C4-2B (cell line): ENCODE measurements around the gene PGGHG.

Experiments used
- H3K27ac ChIP-seq: fragments of 450-650 bp; 2 replicates; pipeline ENCODE4 v1.5.1; 2017
- ZFX ChIP-seq: fragments of 450-650 bp; IDR thresholded peaks from 2 replicates; pipeline ENCODE4 v1.6.1; 2017
- TF ChIP-seq, protein P1 (sequence below): fragments of 450-650 bp; conservative IDR thresholded peaks from 2 replicates; pipeline ENCODE4 v1.5.1; 2017; ENCODE audit warnings: mild to moderate bottlenecking

Gene PGGHG

DNA sequence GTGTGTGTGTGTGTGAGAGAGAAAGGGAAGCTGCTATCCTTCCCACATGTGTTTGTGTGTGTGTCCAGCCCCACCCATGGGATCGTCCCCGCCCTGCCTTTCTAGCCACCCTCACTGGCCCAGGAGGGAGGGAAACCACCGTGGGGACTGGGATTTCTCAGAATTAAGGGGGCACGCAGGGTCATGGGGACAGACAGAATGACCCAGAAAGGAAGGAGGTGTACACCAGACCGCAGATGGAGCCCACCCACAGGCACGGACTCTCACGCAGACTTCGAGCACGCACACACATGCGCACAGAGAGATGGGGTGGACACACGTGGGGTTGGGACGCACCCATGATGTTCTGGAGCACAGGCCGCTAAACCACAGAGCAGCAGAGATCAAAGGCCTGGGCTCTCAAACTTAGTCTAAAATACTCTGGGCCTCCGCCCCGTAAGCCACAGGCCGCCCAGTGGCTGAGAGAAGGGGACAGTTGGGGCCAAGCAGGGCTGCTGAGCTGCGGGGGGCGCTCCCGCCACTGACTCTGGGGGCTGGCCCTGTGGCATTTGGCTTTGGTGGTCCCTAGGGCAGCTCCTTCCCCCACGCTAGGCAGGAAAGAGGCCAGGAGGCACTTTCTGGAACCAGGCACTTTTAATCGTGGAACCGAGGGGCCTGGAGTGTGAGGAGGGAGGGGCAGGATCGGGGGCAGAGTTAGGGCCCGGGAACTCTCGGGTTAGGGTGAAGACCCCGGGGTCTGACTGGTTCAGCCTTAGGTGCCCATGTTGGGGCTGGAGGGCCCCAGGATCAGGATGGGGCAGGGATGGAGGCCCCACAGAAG is 8.9 kb downstream of the PGGHG start:
- no peak overlapping the region for H3K27ac ChIP-seq
- TF ChIP-seq, protein P1, sequence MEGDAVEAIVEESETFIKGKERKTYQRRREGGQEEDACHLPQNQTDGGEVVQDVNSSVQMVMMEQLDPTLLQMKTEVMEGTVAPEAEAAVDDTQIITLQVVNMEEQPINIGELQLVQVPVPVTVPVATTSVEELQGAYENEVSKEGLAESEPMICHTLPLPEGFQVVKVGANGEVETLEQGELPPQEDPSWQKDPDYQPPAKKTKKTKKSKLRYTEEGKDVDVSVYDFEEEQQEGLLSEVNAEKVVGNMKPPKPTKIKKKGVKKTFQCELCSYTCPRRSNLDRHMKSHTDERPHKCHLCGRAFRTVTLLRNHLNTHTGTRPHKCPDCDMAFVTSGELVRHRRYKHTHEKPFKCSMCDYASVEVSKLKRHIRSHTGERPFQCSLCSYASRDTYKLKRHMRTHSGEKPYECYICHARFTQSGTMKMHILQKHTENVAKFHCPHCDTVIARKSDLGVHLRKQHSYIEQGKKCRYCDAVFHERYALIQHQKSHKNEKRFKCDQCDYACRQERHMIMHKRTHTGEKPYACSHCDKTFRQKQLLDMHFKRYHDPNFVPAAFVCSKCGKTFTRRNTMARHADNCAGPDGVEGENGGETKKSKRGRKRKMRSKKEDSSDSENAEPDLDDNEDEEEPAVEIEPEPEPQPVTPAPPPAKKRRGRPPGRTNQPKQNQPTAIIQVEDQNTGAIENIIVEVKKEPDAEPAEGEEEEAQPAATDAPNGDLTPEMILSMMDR, result no peak
- TF ChIP-seq ZFX, result no peak

DNA sequence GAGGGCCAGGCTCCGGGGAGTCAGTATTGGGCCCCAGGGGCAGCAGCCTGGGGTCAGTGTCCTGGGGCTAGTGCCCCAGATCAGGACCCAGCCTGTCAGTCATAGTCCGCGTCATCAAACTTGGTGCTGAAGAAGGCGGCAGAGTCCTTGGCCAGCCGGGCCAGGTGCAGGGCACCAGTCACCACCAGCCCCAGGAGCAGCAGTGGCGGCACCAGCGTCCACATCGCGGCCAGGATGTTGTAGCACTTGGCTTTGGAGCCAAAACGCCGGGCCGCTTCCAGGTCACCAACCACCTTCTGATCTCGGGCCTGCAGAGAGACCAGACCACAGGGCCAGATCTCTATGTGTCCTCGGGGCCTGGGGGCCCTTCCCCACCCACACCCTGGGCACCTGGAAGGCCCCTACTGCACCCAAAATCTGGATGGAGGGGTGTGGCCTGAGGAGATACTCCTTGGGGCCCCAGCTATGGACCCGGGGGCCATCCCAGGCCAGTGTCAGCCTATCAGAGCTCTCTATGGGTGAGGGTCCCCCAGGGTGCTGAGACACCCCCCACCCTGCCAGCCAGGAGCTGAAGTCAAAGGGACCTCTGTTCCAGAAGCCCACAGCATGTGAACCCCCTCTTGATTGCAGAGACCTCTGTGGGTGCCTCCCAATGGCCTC is 9.6 kb downstream of the PGGHG start:
- H3K27ac ChIP-seq, result no peak overlapping the region
- TF ChIP-seq, protein P1, result no peak
- no peak for TF ChIP-seq ZFX

DNA sequence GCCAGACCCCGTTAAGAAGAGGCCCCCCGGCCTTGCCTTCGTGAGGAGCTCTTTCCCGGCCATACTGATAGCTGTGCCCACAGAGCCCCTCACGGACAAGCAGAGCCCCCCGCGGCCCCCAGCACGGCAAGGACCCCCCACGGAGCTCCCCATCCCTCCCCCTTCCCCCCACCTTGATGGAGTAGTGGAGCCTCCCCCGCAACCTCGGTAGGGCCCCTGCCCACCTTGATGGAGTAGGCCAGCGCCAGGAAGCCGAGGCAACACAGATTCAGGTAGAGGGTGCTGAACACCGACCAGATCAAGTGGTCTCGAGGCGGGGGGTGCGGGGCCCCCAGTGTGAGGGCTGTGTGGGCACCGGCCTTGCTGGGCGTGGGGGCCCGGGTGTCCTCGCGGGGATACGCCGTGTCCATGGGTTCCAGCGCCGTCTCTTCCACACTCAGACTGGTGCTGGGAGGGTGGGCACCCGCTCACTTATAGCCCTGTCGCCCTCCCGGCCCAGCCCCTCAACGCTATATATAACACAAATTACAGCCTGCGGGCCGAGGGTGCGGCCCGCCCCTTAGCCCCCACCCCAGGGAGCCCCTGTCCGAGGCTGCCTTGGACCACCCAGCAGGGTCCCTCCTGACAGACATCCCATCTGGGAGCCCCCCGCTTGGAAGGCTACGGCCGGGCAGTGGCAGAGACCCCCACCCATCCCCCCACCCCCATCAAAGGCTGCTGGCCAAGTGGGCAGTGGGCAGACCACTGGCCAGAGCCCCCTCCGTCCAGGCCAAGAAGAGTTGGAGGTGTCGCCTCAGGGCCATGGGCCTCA is 10.4 kb downstream of the PGGHG start, which contains the start of gene IFITM5:
Gene IFITM5 (minus strand): TSS at position 446 of the 811 bp plus-strand sequence. CDS start 36 bp downstream, at position 410.
- no peak within 1 kb of the TSS for H3K27ac ChIP-seq
- no peak for TF ChIP-seq ZFX
- TF ChIP-seq, protein P1, result no peak

DNA sequence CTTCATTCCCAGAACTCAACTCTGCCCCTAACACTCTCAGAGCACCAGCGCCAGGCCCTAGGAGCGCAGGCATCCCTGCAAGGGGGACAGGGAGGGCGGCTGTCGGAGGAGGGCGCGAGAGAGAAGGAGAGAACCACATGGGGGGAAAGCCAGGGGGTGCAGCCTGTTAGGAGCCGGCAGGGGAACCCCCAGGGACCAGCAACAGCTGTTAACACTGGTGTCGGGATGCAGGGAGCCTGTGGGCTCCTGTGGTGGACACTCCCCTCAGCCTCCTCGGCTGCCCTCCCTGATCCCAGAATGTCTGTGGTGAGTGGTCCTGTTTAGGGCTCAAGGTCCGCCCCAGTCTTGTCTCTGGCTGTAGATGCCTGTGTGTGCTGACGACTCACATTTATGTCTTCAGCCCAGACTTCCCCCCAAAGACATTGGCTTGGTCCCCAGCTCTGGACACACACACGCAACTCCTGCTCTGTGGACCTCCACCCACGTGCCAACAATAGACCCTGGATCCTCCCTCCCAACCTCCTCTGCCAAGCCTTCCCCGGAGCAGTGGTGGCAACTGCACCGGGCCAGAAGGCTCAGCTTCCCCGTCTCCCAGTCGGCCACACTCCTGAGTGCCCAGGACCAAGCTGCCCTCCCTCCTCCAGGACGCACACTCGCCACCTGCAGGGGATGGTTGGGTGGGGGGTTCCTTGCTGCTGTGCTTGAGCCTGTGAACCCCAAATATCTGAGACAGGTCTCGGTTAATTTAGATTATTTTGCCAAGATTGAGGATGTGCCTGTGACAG is 11.2 kb downstream of the PGGHG start:
- H3K27ac ChIP-seq, result no peak overlapping the region
- TF ChIP-seq, protein P1, result no peak
- TF ChIP-seq ZFX, result no peak

DNA sequence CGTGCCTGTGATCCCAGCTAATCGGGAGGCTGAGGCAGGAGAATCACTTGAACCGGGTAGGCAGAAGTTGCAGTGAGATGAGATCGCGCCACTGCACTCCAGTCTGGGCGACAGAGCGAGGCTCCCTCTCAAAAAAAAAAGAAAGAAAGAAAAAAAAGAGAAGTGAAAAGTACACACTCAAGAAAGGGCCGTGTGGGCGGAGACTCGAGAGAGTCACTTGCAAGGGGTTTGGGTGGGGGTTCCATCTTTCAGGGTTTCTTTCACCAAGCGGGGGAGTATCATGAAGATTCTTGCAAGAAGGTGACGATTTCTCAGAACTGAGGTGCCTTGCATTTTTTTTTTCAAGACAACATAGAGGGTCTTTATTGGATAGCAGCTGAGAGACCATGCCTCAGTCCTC is 14.4 kb downstream of the PGGHG start:
- H3K27ac ChIP-seq, result no peak overlapping the region
- TF ChIP-seq, protein P1, result no peak
- no peak for TF ChIP-seq ZFX

DNA sequence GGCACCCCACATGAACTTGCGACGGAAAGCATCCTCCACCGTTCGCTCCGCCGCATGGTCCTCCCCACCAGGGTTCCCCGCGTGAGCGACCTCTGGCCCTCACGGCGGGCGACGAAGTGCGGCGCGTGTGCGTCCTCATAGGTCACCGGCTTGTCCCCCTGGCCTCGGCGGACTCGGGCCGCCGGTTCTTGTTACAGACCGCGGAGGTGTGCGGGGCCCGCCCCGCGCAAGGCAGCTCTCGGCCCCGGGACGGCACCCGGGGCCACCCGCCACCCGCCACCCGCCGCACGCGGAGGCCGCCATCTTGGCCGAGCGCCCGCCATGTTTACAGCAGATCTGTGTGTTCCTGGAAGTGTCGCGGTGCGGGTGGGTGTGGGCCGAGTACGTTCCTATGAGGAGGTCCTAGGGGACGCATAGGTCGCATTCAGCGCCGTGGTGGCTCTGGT is 15.2 kb downstream of the PGGHG start:
- H3K27ac ChIP-seq, result no peak overlapping the region
- TF ChIP-seq, protein P1, result no peak
- no peak for TF ChIP-seq ZFX
